CD4-positive, alpha-beta T cell (primary cell): ENCODE results near the gene ZNF383. TPM values are rescaled to one million over a fixed set of nuclear protein-coding genes. Genes with fewer than 3 reads are reported as not detected.
"Not testable (repeated sequence)": the region's sequence is repeated elsewhere in the genome, so short reads cannot be mapped to it uniquely, and the experiment has no call there.

Source experiments
- ATAC-seq: fragments of 200-7000 bp; cut with Tn5 transposase; one replicate; pipeline ENCODE4 v1.10.0; 2022; ENCODE audit warnings: mild to moderate bottlenecking; ENCODE audit not compliant: poor library complexity
- CTCF ChIA-PET: fragments of 350-600 bp; sonication (Branson Sonifier 250); formaldehyde crosslinking; loops from one replicate; lab custom pipeline; 2021; ENCODE audit warnings: antibody characterized with exemption, inconsistent platforms; lab: Charles Lee
- POLR2A ChIA-PET: fragments of 350-600 bp; sonication (Branson Sonifier 250); formaldehyde crosslinking; loops from one replicate; lab custom pipeline; 2021; ENCODE audit warnings: antibody characterized with exemption, inconsistent platforms; lab: Charles Lee
- DNase-seq, 14 experiments: peaks; one replicate each; pipeline ENCODE4 v3.0.0-alpha.2; 2013 to 2020; ENCODE audit warnings: mixed read lengths in 2 of 14
- H3K27ac ChIP-seq, 2 donors: one replicate each; pipeline versions ENCODE4 v1.5.1 to v1.7.0; 2013; ENCODE audit warnings: low read length in 2 of 2, low read depth in 1 of 2, mild to moderate bottlenecking in 1 of 2
- H3K27me3 ChIP-seq, 2 experiments: 1 replicate in 1 of 2; 2 replicates in 1 of 2; pipeline versions ENCODE4 v1.6.1 to v1.7.0; 2013; ENCODE audit warnings: low read length in 2 of 2, control low read depth in 1 of 2, mild to moderate bottlenecking in 1 of 2, moderate library complexity in 1 of 2; ENCODE audit not compliant: insufficient read depth in 2 of 2, control insufficient read depth in 1 of 2
- H3K36me3 ChIP-seq: one replicate; pipeline ENCODE4 v1.6.1; 2013; ENCODE audit warnings: low read length, control low read depth; ENCODE audit not compliant: insufficient read depth
- H3K4me1 ChIP-seq: one replicate; pipeline ENCODE4 v1.6.1; 2013; ENCODE audit warnings: low read length, control low read depth; ENCODE audit not compliant: insufficient read depth
- H3K4me3 ChIP-seq: one replicate; pipeline ENCODE4 v1.5.1; 2013; ENCODE audit warnings: mild to moderate bottlenecking, low read length, moderate library complexity
- H3K9me3 ChIP-seq, 2 experiments: 1 replicate in 1 of 2; 2 replicates in 1 of 2; pipeline versions ENCODE4 v1.6.1 to v1.7.0; 2013; ENCODE audit warnings: low read length in 2 of 2, mild to moderate bottlenecking in 2 of 2, control low read depth in 1 of 2, moderate library complexity in 1 of 2; ENCODE audit not compliant: control insufficient read depth in 1 of 2, insufficient read depth in 1 of 2
- H3K27ac Mint-ChIP-seq: one replicate; pipeline ENCODE4 v1.8.0; 2020; ENCODE audit warnings: mixed read lengths
- H3K27me3 Mint-ChIP-seq: one replicate; pipeline ENCODE4 v1.8.0; 2021; ENCODE audit warnings: mixed read lengths
- H3K36me3 Mint-ChIP-seq: one replicate; pipeline ENCODE4 v1.8.0; 2021; ENCODE audit warnings: low read depth, mixed read lengths
- H3K4me1 Mint-ChIP-seq: one replicate; pipeline ENCODE4 v1.8.0; 2021; ENCODE audit warnings: low read depth, mixed read lengths
- H3K4me3 Mint-ChIP-seq: one replicate; pipeline ENCODE4 v1.8.0; 2020; ENCODE audit warnings: mild to moderate bottlenecking, mixed read lengths
- H3K9me3 Mint-ChIP-seq: one replicate; pipeline ENCODE4 v1.8.0; 2020; ENCODE audit warnings: mixed read lengths
- intact Hi-C, 2 experiments: fragments of 100-400 bp; cut with DNase I in 1 of 2; cut with micrococcal nuclease in 1 of 2; formaldehyde crosslinking; loops; one replicate each; pipeline versions ENCODE4 v1.15.1 to v1.9.0; 2023 to 2025; cut with DNase I, micrococcal nuclease
- total RNA-seq, 174 experiments: library from RNA in 2 of 174; stranded (reverse) in 2 of 174; gene quantifications; one replicate each; pipeline ENCODE4 v1.2.3 and lab custom pipeline; 2021 to 2026

ZNF383 gene
- total RNA-seq, 2 experiments from 2014 or later: 13.1 to 15.7 TPM

GRCh38 chr19:37267755-37268154, 49.7 kb downstream of the ZNF383 start:
- H3K4me1 ChIP-seq, H3K36me3 ChIP-seq, H3K36me3 Mint-ChIP-seq, H3K4me3 ChIP-seq, ATAC-seq, H3K27ac Mint-ChIP-seq, H3K27ac ChIP-seq, CTCF ChIA-PET, H3K27me3 Mint-ChIP-seq, H3K27me3 ChIP-seq, POLR2A ChIA-PET, intact Hi-C loops, H3K4me1 Mint-ChIP-seq, H3K4me3 Mint-ChIP-seq, H3K9me3 Mint-ChIP-seq, DNase-seq: not testable (repeated sequence)
- H3K9me3 ChIP-seq: peaks cover 6 to 33% of the 10 kb centered on the region in 2 experiments

- H3K36me3 ChIP-seq, H3K4me3 ChIP-seq, H3K27me3 ChIP-seq, POLR2A ChIA-PET, H3K4me1 Mint-ChIP-seq, CTCF ChIA-PET, H3K9me3 Mint-ChIP-seq, H3K27me3 Mint-ChIP-seq, H3K4me1 ChIP-seq, H3K27ac Mint-ChIP-seq, H3K9me3 ChIP-seq, ATAC-seq, DNase-seq, intact Hi-C loops, H3K36me3 Mint-ChIP-seq, H3K4me3 Mint-ChIP-seq, H3K27ac ChIP-seq: not testable (repeated sequence)
Observed at GRCh38 chr19:37280656-37281055, 62.6 kb downstream of the ZNF383 start.

- H3K9me3 Mint-ChIP-seq, CTCF ChIA-PET, H3K4me1 ChIP-seq, DNase-seq, H3K36me3 Mint-ChIP-seq, H3K27me3 Mint-ChIP-seq, H3K4me3 ChIP-seq, H3K27ac ChIP-seq, H3K4me1 Mint-ChIP-seq, H3K4me3 Mint-ChIP-seq, H3K27me3 ChIP-seq, H3K36me3 ChIP-seq, H3K9me3 ChIP-seq, intact Hi-C loops, H3K27ac Mint-ChIP-seq, ATAC-seq, POLR2A ChIA-PET: not testable (repeated sequence)
Observed at GRCh38 chr19:37284020-37284419, 66.0 kb downstream of the ZNF383 start.

- H3K4me3 ChIP-seq, CTCF ChIA-PET, H3K36me3 ChIP-seq, H3K36me3 Mint-ChIP-seq, H3K27ac ChIP-seq, H3K9me3 Mint-ChIP-seq, H3K4me3 Mint-ChIP-seq, H3K27me3 Mint-ChIP-seq, H3K27ac Mint-ChIP-seq, H3K4me1 ChIP-seq, intact Hi-C loops, H3K27me3 ChIP-seq, H3K4me1 Mint-ChIP-seq, ATAC-seq, POLR2A ChIA-PET: not testable (repeated sequence)
- peaks cover 8 to 18% of the 10 kb centered on the region in 2 experiments for H3K9me3 ChIP-seq
- DNase-seq: peak in 1 of 14 experiments; percentile 14
Observed at GRCh38 chr19:37289229-37289628, 71.2 kb downstream of the ZNF383 start.

GRCh38 chr19:37292998-37293939, 75.3 kb downstream of the ZNF383 start:
- H3K4me1 Mint-ChIP-seq, H3K27ac Mint-ChIP-seq, H3K4me1 ChIP-seq, H3K36me3 ChIP-seq, H3K9me3 Mint-ChIP-seq, ATAC-seq, H3K27me3 Mint-ChIP-seq, H3K27me3 ChIP-seq, H3K4me3 Mint-ChIP-seq, intact Hi-C loops, CTCF ChIA-PET, H3K27ac ChIP-seq, H3K36me3 Mint-ChIP-seq, H3K4me3 ChIP-seq, POLR2A ChIA-PET: not testable (repeated sequence)
- peak in 4 of 14 experiments; percentile 24 to 77 (median 50) for DNase-seq
- H3K9me3 ChIP-seq: peaks cover 8 to 18% of the 10 kb centered on the region in 2 experiments

- H3K27me3 ChIP-seq, intact Hi-C loops, POLR2A ChIA-PET: not testable (repeated sequence)
Observed at GRCh38 chr19:37294246-37294645, 76.2 kb downstream of the ZNF383 start.

More at GRCh38 chr19:37294246-37294645, 76.2 kb downstream of the ZNF383 start:
- H3K4me3 ChIP-seq, H3K27ac Mint-ChIP-seq, H3K9me3 Mint-ChIP-seq, H3K4me1 Mint-ChIP-seq, ATAC-seq, H3K27me3 Mint-ChIP-seq, H3K4me3 Mint-ChIP-seq, H3K36me3 ChIP-seq, CTCF ChIA-PET, H3K27ac ChIP-seq, H3K4me1 ChIP-seq, H3K36me3 Mint-ChIP-seq: not testable (repeated sequence)
- DNase-seq: peak in 2 of 14 experiments; percentile 44 to 76
- H3K9me3 ChIP-seq: peaks cover 8 to 15% of the 10 kb centered on the region in 2 experiments
